GM13976 (cell line): ENCODE results near the gene PTPRG.

ENCODE experiments used
- DNase-seq: peaks from one replicate; pipeline ENCODE4 v3.0.0; 2012; ENCODE audit warnings: low spot score
- in situ Hi-C: fragments of 300-500 bp; cut with MboI; formaldehyde crosslinking; loops from one replicate; pipeline ENCODE4 v1.12.0; 2022; ENCODE audit warnings: low sequenced_read_pairs, mixed read lengths, inconsistent platforms; ENCODE audit not compliant: unreplicated experiment
- TF ChIP-seq, protein P1 (sequence below): IDR thresholded peaks from 2 replicates; pipeline ENCODE4 v1.5.1; 2012; ENCODE audit warnings: borderline replicate concordance, mild to moderate bottlenecking; ENCODE audit not compliant: insufficient read depth; ENCODE audit errors: extremely low read depth, missing control alignments, control extremely low read depth

PTPRG gene

GRCh38 chr3:62048577-62048976 is 487.2 kb downstream of the PTPRG start:
- in situ Hi-C loops = no loop called here
- DNase-seq = no peak
- TF ChIP-seq, protein P1, sequence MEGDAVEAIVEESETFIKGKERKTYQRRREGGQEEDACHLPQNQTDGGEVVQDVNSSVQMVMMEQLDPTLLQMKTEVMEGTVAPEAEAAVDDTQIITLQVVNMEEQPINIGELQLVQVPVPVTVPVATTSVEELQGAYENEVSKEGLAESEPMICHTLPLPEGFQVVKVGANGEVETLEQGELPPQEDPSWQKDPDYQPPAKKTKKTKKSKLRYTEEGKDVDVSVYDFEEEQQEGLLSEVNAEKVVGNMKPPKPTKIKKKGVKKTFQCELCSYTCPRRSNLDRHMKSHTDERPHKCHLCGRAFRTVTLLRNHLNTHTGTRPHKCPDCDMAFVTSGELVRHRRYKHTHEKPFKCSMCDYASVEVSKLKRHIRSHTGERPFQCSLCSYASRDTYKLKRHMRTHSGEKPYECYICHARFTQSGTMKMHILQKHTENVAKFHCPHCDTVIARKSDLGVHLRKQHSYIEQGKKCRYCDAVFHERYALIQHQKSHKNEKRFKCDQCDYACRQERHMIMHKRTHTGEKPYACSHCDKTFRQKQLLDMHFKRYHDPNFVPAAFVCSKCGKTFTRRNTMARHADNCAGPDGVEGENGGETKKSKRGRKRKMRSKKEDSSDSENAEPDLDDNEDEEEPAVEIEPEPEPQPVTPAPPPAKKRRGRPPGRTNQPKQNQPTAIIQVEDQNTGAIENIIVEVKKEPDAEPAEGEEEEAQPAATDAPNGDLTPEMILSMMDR = no peak

DNA sequence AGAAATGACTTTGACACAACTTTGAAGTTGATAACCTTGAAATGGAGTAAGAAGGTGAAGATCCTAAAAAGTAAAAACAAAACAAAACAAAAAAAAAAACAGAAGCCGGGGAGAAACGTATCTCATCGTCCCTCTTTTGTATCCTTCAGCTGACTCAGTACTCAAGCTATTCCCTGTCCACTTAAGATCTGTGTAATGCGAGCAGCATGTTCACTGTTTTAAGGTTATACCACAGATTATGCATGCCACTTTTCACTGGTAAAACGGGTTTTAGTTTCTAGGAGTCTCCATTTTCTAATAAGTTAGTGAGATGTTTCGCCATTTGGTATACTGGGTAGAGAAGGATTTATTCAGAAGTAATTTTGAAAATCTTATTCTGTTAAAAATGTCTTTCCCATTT is 487.7 kb downstream of the PTPRG start:
- in situ Hi-C loops = no loop called here
- TF ChIP-seq, protein P1 = no peak
- DNase-seq = no peak

DNA sequence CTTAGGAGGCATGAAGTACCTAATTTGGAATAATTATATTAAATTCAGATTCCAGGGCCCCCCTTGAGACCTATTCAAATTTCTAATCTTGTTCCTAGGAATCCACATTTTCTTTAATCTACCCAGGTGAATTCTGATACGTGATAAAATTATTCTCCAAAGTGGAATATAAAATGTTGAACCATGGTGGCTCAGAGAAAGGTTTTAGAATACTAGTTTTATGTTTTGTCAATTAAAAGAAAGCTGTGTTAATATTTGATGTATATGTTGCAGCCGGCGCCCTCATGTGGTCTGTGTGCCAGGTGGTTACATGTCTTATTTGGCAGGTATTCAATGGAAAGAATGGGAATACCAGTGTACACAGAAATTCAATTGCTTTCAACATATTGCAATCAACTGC is 490.1 kb downstream of the PTPRG start:
- TF ChIP-seq, protein P1 = no peak
- DNase-seq = no peak
- in situ Hi-C loops = no loop called here

- in situ Hi-C loops = no loop called here
- TF ChIP-seq, protein P1 = no peak
- DNase-seq = no peak
Observed at GRCh38 chr3:62052331-62052730, 491.0 kb downstream of the PTPRG start.

DNA sequence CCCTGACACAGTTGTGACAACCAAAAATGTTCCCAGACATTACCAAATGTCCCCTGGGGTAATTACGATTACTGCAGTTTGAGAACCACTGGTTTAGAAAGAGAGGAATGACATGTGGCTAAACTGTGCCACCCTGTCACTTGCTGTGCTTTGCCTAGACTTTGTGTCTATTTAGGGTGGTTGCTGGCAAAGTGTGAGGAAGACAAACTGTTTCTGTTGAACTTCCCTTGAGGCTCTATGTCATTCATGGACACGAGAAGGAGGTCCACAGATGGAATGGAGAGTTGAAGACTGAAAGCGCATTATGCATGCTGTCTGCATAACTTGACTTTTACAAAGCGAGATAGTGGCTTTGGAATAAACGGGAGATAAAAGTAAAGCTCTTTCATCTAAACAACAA is 495.3 kb downstream of the PTPRG start:
- TF ChIP-seq, protein P1 = no peak
- no peak for DNase-seq
- in situ Hi-C loops = no loop called here

GRCh38 chr3:62057339-62058047 is 496.1 kb downstream of the PTPRG start:
- DNase-seq = no peak
- TF ChIP-seq, protein P1 = no peak
- in situ Hi-C loops = no loop called here
